SK-N-SH treated with all-trans-retinoic acid at 6 μM for 48 hours (cell line): ENCODE measurements around the gene ASL.

Source experiments
- BACH2 ChIP-seq: fragments of 250-450 bp; sonication (Bioruptor Pico); IDR thresholded peaks from 2 replicates; pipeline ENCODE4 v1.9.0; 2021; ENCODE audit warnings: mild to moderate bottlenecking, borderline replicate concordance
- CSDC2 ChIP-seq: fragments of 250-450 bp; sonication (Bioruptor Pico); IDR thresholded peaks from 2 replicates; pipeline ENCODE4 v1.5.0; 2020; ENCODE audit warnings: mild to moderate bottlenecking, moderate library complexity
- ESRRG ChIP-seq: fragments of 250-450 bp; sonication (Bioruptor Pico); IDR thresholded peaks from 2 replicates; pipeline ENCODE4 v1.6.1; 2021; ENCODE audit warnings: mild to moderate bottlenecking
- SNAI2 ChIP-seq: fragments of 250-450 bp; sonication (Bioruptor Pico); IDR thresholded peaks from 2 replicates; pipeline ENCODE4 v1.5.0; 2020; ENCODE audit warnings: mild to moderate bottlenecking, moderate library complexity
- TCF4 ChIP-seq: fragments of 250-450 bp; sonication (Bioruptor Pico); IDR thresholded peaks from 2 replicates; pipeline ENCODE4 v1.8.0; 2021; ENCODE audit warnings: mild to moderate bottlenecking, moderate library complexity, borderline replicate concordance
- TOX ChIP-seq: fragments of 250-450 bp; sonication (Bioruptor Pico); IDR thresholded peaks from 2 replicates; pipeline ENCODE4 v1.8.0; 2021; ENCODE audit warnings: mild to moderate bottlenecking, moderate library complexity, borderline replicate concordance
- ZFP30 ChIP-seq: fragments of 450-650 bp; formaldehyde crosslinking; IDR thresholded peaks from 2 replicates; pipeline ENCODE4 v1.5.0; 2022; ENCODE audit warnings: mild to moderate bottlenecking, moderate library complexity
- ZNF565 ChIP-seq: fragments of 450-650 bp; formaldehyde crosslinking; conservative IDR thresholded peaks from 2 replicates; pipeline ENCODE4 v1.5.0; 2020; ENCODE audit warnings: low read depth, mild to moderate bottlenecking, moderate library complexity
- ZNF70 ChIP-seq: fragments of 450-650 bp; formaldehyde crosslinking; IDR thresholded peaks from 2 replicates; pipeline ENCODE4 v1.5.0; 2020; ENCODE audit warnings: mild to moderate bottlenecking, moderate library complexity
- TF ChIP-seq, protein P1 (sequence below): fragments of 250-450 bp; sonication (Bioruptor Pico); IDR thresholded peaks from 2 replicates; pipeline ENCODE4 v1.8.0; 2020; ENCODE audit warnings: mild to moderate bottlenecking, moderate library complexity, borderline replicate concordance
- TF ChIP-seq, protein P2 (sequence below): fragments of 250-450 bp; sonication (Bioruptor Pico); IDR thresholded peaks from 2 replicates; pipeline ENCODE4 v1.5.1; 2021; ENCODE audit warnings: mild to moderate bottlenecking, moderate library complexity
- TF ChIP-seq, protein P3 (sequence below): fragments of 250-450 bp; sonication (Bioruptor Pico); IDR thresholded peaks from 2 replicates; pipeline ENCODE4 v1.5.1; 2020; ENCODE audit warnings: low read depth, mild to moderate bottlenecking, moderate library complexity

DNA sequence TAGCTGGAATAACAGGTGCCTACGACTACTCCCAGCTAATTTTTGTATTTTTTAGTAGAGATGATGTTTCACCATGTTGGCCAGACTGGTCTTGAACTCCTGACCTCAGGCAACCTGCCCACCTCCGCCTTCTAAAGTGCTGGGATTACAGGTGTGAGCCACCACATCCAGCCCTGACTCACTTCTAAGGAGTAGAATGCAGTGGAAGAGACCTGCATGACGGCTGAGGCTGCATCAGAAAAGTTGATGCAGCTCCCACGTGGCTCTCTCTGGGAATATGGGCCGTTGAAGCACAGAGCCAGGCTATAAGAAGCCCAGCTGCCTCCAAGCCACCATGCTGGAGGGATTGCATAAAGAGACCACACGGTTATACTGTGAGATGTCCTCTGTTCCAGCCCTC, 21.6 kb upstream of the ASL start:
- TF ChIP-seq, protein P1, sequence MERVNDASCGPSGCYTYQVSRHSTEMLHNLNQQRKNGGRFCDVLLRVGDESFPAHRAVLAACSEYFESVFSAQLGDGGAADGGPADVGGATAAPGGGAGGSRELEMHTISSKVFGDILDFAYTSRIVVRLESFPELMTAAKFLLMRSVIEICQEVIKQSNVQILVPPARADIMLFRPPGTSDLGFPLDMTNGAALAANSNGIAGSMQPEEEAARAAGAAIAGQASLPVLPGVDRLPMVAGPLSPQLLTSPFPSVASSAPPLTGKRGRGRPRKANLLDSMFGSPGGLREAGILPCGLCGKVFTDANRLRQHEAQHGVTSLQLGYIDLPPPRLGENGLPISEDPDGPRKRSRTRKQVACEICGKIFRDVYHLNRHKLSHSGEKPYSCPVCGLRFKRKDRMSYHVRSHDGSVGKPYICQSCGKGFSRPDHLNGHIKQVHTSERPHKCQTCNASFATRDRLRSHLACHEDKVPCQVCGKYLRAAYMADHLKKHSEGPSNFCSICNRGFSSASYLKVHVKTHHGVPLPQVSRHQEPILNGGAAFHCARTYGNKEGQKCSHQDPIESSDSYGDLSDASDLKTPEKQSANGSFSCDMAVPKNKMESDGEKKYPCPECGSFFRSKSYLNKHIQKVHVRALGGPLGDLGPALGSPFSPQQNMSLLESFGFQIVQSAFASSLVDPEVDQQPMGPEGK = no peak
- TF ChIP-seq TOX (CRISPR knock-in tag) (no peak), ZNF70 (no peak), ZNF565 (CRISPR knock-in tag) (no peak), TCF4 (no peak), BACH2 (CRISPR knock-in tag) (no peak), SNAI2 (CRISPR knock-in tag) (no peak), CSDC2 (CRISPR knock-in tag) (no peak), ESRRG (CRISPR knock-in tag) (no peak), ZFP30 (CRISPR knock-in tag) (no peak)
- TF ChIP-seq, protein P2, sequence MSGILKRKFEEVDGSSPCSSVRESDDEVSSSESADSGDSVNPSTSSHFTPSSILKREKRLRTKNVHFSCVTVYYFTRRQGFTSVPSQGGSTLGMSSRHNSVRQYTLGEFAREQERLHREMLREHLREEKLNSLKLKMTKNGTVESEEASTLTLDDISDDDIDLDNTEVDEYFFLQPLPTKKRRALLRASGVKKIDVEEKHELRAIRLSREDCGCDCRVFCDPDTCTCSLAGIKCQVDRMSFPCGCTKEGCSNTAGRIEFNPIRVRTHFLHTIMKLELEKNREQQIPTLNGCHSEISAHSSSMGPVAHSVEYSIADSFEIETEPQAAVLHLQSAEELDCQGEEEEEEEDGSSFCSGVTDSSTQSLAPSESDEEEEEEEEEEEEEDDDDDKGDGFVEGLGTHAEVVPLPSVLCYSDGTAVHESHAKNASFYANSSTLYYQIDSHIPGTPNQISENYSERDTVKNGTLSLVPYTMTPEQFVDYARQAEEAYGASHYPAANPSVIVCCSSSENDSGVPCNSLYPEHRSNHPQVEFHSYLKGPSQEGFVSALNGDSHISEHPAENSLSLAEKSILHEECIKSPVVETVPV (CRISPR knock-in tag) = no peak
- TF ChIP-seq, protein P3, sequence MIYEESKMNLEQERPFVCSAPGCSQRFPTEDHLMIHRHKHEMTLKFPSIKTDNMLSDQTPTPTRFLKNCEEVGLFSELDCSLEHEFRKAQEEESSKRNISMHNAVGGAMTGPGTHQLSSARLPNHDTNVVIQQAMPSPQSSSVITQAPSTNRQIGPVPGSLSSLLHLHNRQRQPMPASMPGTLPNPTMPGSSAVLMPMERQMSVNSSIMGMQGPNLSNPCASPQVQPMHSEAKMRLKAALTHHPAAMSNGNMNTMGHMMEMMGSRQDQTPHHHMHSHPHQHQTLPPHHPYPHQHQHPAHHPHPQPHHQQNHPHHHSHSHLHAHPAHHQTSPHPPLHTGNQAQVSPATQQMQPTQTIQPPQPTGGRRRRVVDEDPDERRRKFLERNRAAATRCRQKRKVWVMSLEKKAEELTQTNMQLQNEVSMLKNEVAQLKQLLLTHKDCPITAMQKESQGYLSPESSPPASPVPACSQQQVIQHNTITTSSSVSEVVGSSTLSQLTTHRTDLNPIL (CRISPR knock-in tag) = no peak
